ENCODE results near the gene VLDLR.

GRCh38 chr9:2600307-2600706 is 21.3 kb upstream of the VLDLR start:
- TF ChIP-seq CTCF (IDR thresholded peaks at IDR 0.05) (no peak), POLR2A (IDR thresholded peaks at IDR 0.05) (no peak)

Measured in lower leg skin (tissue), 3 donors.